Stimulated activated CD4-positive, alpha-beta T cell treated with anti-CD3 and anti-CD28 coated beads, Interleukin-12 subunit alpha, Interleukin-12 subunit beta, amount 100 ng/mL, for 4 hours (primary cell): ENCODE data around the gene ATP2B2.
A peak's percentile ranks its signal among the peaks of the same experiment; 100 is the strongest.

Experiments used
- DNase-seq: peaks from one replicate; pipeline ENCODE4 v3.0.0-alpha.2; 2020

Gene ATP2B2

GRCh38 chr3:10289787-10290355, 215.5 kb downstream of the ATP2B2 start:
- DNase-seq, result no peak

- no peak for DNase-seq
Measured at GRCh38 chr3:10289077-10289476, 216.3 kb downstream of the ATP2B2 start.

GRCh38 chr3:10288575-10288960, 216.8 kb downstream of the ATP2B2 start:
- no peak for DNase-seq

GRCh38 chr3:10287936-10288574, 217.3 kb downstream of the ATP2B2 start:
- DNase-seq, result no peak

- DNase-seq, result no peak
Measured at GRCh38 chr3:10286596-10287295, 218.6 kb downstream of the ATP2B2 start.

GRCh38 chr3:10286133-10286524, 219.3 kb downstream of the ATP2B2 start:
- no peak for DNase-seq

GRCh38 chr3:10285272-10286132, 219.9 kb downstream of the ATP2B2 start:
- no peak for DNase-seq

- DNase-seq, result peak; percentile 17
Measured at GRCh38 chr3:10284496-10284895, 220.9 kb downstream of the ATP2B2 start.

GRCh38 chr3:10283638-10284037, 221.7 kb downstream of the ATP2B2 start:
- DNase-seq, result no peak

GRCh38 chr3:10281951-10282350, 223.4 kb downstream of the ATP2B2 start:
- no peak for DNase-seq

GRCh38 chr3:10280571-10280970, 224.8 kb downstream of the ATP2B2 start:
- no peak for DNase-seq

GRCh38 chr3:10280177-10280529, 225.2 kb downstream of the ATP2B2 start:
- DNase-seq, result no peak

GRCh38 chr3:10279384-10280176, 225.8 kb downstream of the ATP2B2 start:
- DNase-seq, result no peak

- no peak for DNase-seq
Measured at GRCh38 chr3:10278501-10278900, 226.9 kb downstream of the ATP2B2 start.

- no peak for DNase-seq
Measured at GRCh38 chr3:10277115-10277625, 228.2 kb downstream of the ATP2B2 start.

GRCh38 chr3:10274601-10275000, 230.8 kb downstream of the ATP2B2 start:
- no peak for DNase-seq
